A549 (cell line): Measurements from ENCODE around the gene SLC15A5. TPM values are rescaled to one million over a fixed set of nuclear protein-coding genes. Genes with fewer than 3 reads are reported as not detected.

Experiments used
- ATAC-seq, 2 experiments: fragments of 200-7000 bp in 1 of 2; fragments of >200 bp in 1 of 2; cut with Nextera tagmentation in 1 of 2; cut with Tn5 transposase in 1 of 2; 3 replicates each; pipeline versions ENCODE4 v1.8.0 to v1.9.1; 2018 to 2020; ENCODE audit warnings: mild to moderate bottlenecking in 1 of 2, moderate library complexity in 1 of 2
- CTCF ChIA-PET: fragments of 300-600 bp; sonication (Branson Sonifier 250); formaldehyde crosslinking; extraction: SDS; loops from one replicate; lab custom pipeline; 2021; ENCODE audit warnings: antibody characterized with exemption, inconsistent platforms; lab: Yijun Ruan, JAX
- POLR2A ChIA-PET: fragments of 350-600 bp; formaldehyde crosslinking; extraction: SDS; loops from one replicate; lab custom pipeline; 2021; ENCODE audit warnings: antibody characterized with exemption, inconsistent platforms; lab: Yijun Ruan, JAX
- DNase-seq, 2 experiments: peaks; one replicate each; pipeline versions ENCODE4 v3.0.0 to v3.0.0-alpha.2; 2011 to 2016; ENCODE audit warnings: low read depth in 1 of 2, low spot score in 1 of 2
- FAIRE-seq: peaks from 2 replicates; lab custom pipeline; 2011; peaks lifted over from hg19 to GRCh38; lab: Jason Lieb, UNC
- H3K27ac ChIP-seq, 2 experiments: fragments of >200 bp; sonication (Bioruptor Twin); formaldehyde crosslinking; 3 replicates each; pipeline ENCODE4 v1.5.1; 2016 to 2017
- H3K4me1 ChIP-seq: fragments of >200 bp; sonication (Bioruptor Twin); formaldehyde crosslinking; 3 replicates; pipeline ENCODE4 v1.6.1; 2016
- H3K4me2 ChIP-seq: fragments of >200 bp; sonication (Bioruptor Twin); formaldehyde crosslinking; 3 replicates; pipeline ENCODE4 v1.6.1; 2016
- H3K4me3 ChIP-seq: fragments of >200 bp; sonication (Bioruptor Twin); formaldehyde crosslinking; 3 replicates; pipeline ENCODE4 v1.5.1; 2016
- H3K9me3 ChIP-seq: fragments of >200 bp; sonication (Bioruptor Twin); formaldehyde crosslinking; 3 replicates; pipeline ENCODE4 v1.6.1; 2016
- EP300 ChIP-seq, 2 experiments: fragments of >200 bp; sonication (Bioruptor Twin); formaldehyde crosslinking; IDR thresholded peaks; 2 replicates in 1 of 2; 3 replicates in 1 of 2; pipeline ENCODE4 v1.6.1; 2016 to 2017
- FOSB ChIP-seq: fragments of 250-450 bp; sonication (Bioruptor Pico); IDR thresholded peaks from 2 replicates; pipeline ENCODE4 v1.5.0; 2020; ENCODE audit warnings: mild to moderate bottlenecking, moderate library complexity
- GATA3 ChIP-seq: IDR thresholded peaks from 2 replicates; pipeline ENCODE4 v1.6.1; 2012; ENCODE audit warnings: borderline replicate concordance
- HOXA7 ChIP-seq: fragments of 250-450 bp; sonication (Bioruptor Pico); IDR thresholded peaks from 2 replicates; pipeline ENCODE4 v1.5.0; 2020; ENCODE audit warnings: mild to moderate bottlenecking, moderate library complexity
- HOXB5 ChIP-seq: fragments of 250-450 bp; sonication (Bioruptor Pico); IDR thresholded peaks from 2 replicates; pipeline ENCODE4 v1.5.0; 2020; ENCODE audit warnings: mild to moderate bottlenecking, moderate library complexity
- JUN ChIP-seq, 2 experiments: fragments of >200 bp; sonication (Bioruptor Twin); formaldehyde crosslinking; IDR thresholded peaks; 2 replicates in 1 of 2; 3 replicates in 1 of 2; pipeline ENCODE4 v1.6.1; 2016 to 2017
- MAX ChIP-seq: IDR thresholded peaks from 2 replicates; pipeline ENCODE4 v1.6.1; 2012
- MYC ChIP-seq: IDR thresholded peaks from 2 replicates; pipeline ENCODE4 v1.6.1; 2012; ENCODE audit warnings: mild to moderate bottlenecking, inconsistent platforms, low read length, improper control_type of control experiment, borderline replicate concordance
- NR3C1 ChIP-seq: fragments of >200 bp; sonication (Bioruptor Twin); formaldehyde crosslinking; IDR thresholded peaks from 3 replicates; pipeline ENCODE4 v1.6.1; 2017
- PBX3 ChIP-seq: IDR thresholded peaks from 2 replicates; pipeline ENCODE4 v1.6.1; 2012
- PHF8 ChIP-seq: fragments of 200-600 bp; sonication (generic); IDR thresholded peaks from 2 replicates; pipeline ENCODE4 v1.6.1; 2016; ENCODE audit warnings: low read depth, mild to moderate bottlenecking, antibody characterized with exemption, moderate library complexity, borderline replicate concordance
- REST ChIP-seq: fragments of 200-600 bp; sonication (generic); IDR thresholded peaks from 2 replicates; pipeline ENCODE4 v1.6.1; 2016; ENCODE audit warnings: antibody characterized with exemption, mild to moderate bottlenecking, moderate library complexity
- SREBF2 ChIP-seq: fragments of 450-650 bp; IDR thresholded peaks from 2 replicates; pipeline ENCODE4 v1.6.1; 2014; ENCODE audit warnings: mild to moderate bottlenecking, moderate library complexity
- TFCP2L1 ChIP-seq: fragments of 250-450 bp; sonication (Bioruptor Pico); IDR thresholded peaks from 2 replicates; pipeline ENCODE4 v1.5.0; 2021; ENCODE audit warnings: mild to moderate bottlenecking
- TP53 ChIP-seq: fragments of 250-450 bp; sonication (Bioruptor Pico); IDR thresholded peaks from 2 replicates; pipeline ENCODE4 v1.5.0; 2021; ENCODE audit warnings: mild to moderate bottlenecking, moderate library complexity
- WGBS: methylation state at CpG from one replicate; pipeline ENCODE4 v1.1.6; 2017; ENCODE audit errors: missing lambda C conversion rate; 5-methylcytosine and 5-hydroxymethylcytosine counted together
- polyA plus RNA-seq, 4 experiments: library from polyadenylated mRNA; depleted of rRNA in 3 of 4; stranded (reverse); fragments of >200 nt; fragmentation: RNase III in 1 of 4; extraction: RNeasy Plus Mini Kit Qiagen cat#74134 plus additional on column Dnase treatment in 1 of 4; gene quantifications; 2 replicates in 3 of 4; 3 replicates in 1 of 4; pipeline ENCODE4 v1.2.3, GENCODE V29; 2011 to 2017

Gene SLC15A5
- polyA plus RNA-seq, 2 of the 4 experiments (the other 2 are of a cell fraction): not detected

GRCh38 chr12:16297521-16297920 lies 20.0 kb upstream of the SLC15A5 start:
- Histone ChIP-seq H3K4me1 (no peaks in the 10 kb centered on the region), H3K9me3 (no peaks in the 10 kb centered on the region), H3K4me2 (no peak overlapping the region), H3K27ac (no peak overlapping the region), H3K4me3 (no peak overlapping the region)
- CTCF ChIA-PET: no interaction called here
- POLR2A ChIA-PET: no interaction called here
- no peak for FAIRE-seq
- DNase-seq: no peak
- TF ChIP-seq HOXB5 (CRISPR knock-in tag) (no peak), REST (no peak), JUN (IDR thresholded peaks at IDR 0.05) (no peak)
- ATAC-seq: no peak
- WGBS: 5% methylated on average over 1 of the region's 1 CpG

- TF ChIP-seq NR3C1: no peak
- no peak for TF ChIP-seq MYC
- TF ChIP-seq SREBF2: no peak
- no peak for TF ChIP-seq HOXA7 (CRISPR knock-in tag)
- TF ChIP-seq FOSB (CRISPR knock-in tag): no peak
- no peak for TF ChIP-seq GATA3
- TF ChIP-seq TFCP2L1: no peak
- TF ChIP-seq REST: no peak
- TF ChIP-seq PBX3: no peak
- no peak for TF ChIP-seq TP53 (CRISPR knock-in tag)
- TF ChIP-seq MAX: no peak
- no peak for TF ChIP-seq PHF8
- no peak for TF ChIP-seq EP300 (IDR thresholded peaks at IDR 0.05)
- DNase-seq (no peak), FAIRE-seq (no peak), ATAC-seq (no peak)
- H3K4me1 ChIP-seq: no peaks in the 10 kb centered on the region
- WGBS: 0% methylated on average over 1 of the region's 1 CpG
- H3K27ac ChIP-seq: no peak overlapping the region
- H3K4me2 ChIP-seq: no peak overlapping the region
- no peaks in the 10 kb centered on the region for H3K9me3 ChIP-seq
- no peak overlapping the region for H3K4me3 ChIP-seq
- ChIA-PET CTCF (interaction anchor here (0.6 kb wide), 1 partner anchor 193 kb away, joined by 3 read pairs; no protein-coding TSS in a partner anchor), POLR2A (no interaction called here)
Measured at GRCh38 chr12:16294376-16294956, 17.0 kb upstream of the SLC15A5 start.
